Ovary (tissue), 9 donors: Measurements from ENCODE around the gene TMIE. TPM values are rescaled to one million over a fixed set of nuclear protein-coding genes. Genes with fewer than 3 reads are reported as not detected.

Experiments
- DNase-seq, 5 donors: peaks; one replicate each; pipeline ENCODE4 v3.0.0-alpha.2; 2019 to 2020
- H3K27ac ChIP-seq, 2 donors: fragments of 200-600 bp; one replicate each; pipeline versions ENCODE4 v1.5.1 to v1.8.0; 2019 to 2022
- H3K27me3 ChIP-seq: fragments of 200-600 bp; one replicate; pipeline ENCODE4 v1.8.0; 2022
- H3K36me3 ChIP-seq: fragments of 200-600 bp; sonication (generic); one replicate; pipeline ENCODE4 v1.5.1; 2019
- H3K4me1 ChIP-seq: one replicate; pipeline ENCODE4 v1.8.1; 2013; ENCODE audit warnings: mild to moderate bottlenecking, moderate library complexity; ENCODE audit not compliant: insufficient read depth
- H3K4me3 ChIP-seq: fragments of 200-600 bp; sonication (generic); one replicate; pipeline ENCODE4 v1.5.1; 2017
- H3K9me3 ChIP-seq, 2 donors: fragments of 200-600 bp in 1 of 2; sonication (generic) in 1 of 2; one replicate each; pipeline versions ENCODE4 v1.5.1 to v1.8.1; 2013 to 2019; ENCODE audit warnings: mild to moderate bottlenecking in 1 of 2, moderate library complexity in 1 of 2
- EP300 ChIP-seq: sonication (generic); formaldehyde crosslinking; IDR thresholded peaks from one replicate; pipeline ENCODE4 v1.6.1; 2017; ENCODE audit warnings: antibody characterized with exemption
- POLR2A ChIP-seq: fragments of 450-650 bp; IDR thresholded peaks from one replicate; pipeline ENCODE4 v1.6.1; 2017; ENCODE audit warnings: antibody characterized with exemption, mild to moderate bottlenecking, moderate library complexity
- WGBS, 3 donors: extraction: QIAGEN DNeasy Blood & Tissue Kit in 1 of 3; methylation state at CpG; one replicate each; pipeline versions ENCODE4 v1.1.5 to v1.1.7; 2013 to 2017; 5-methylcytosine and 5-hydroxymethylcytosine counted together
- intact Hi-C, 4 donors: fragments of 100-400 bp; cut with DNase I; formaldehyde crosslinking; loops; one replicate each; pipeline versions ENCODE4 v1.11.0 to v1.15.1; 2022 to 2023
- polyA plus RNA-seq, 2 donors: library from polyadenylated mRNA; stranded (reverse); fragments of 200-250 nt in 1 of 2; fragments of 350-450 nt in 1 of 2; fragmentation: Illumina TruSeq in 1 of 2; extraction: RNeasy Lipid Tissue Mini Kit (QIAGEN cat#74804) in 1 of 2; gene quantifications; one replicate each; pipeline ENCODE4 v1.2.3, GENCODE V29; 2013 to 2014
- total RNA-seq, 7 donors: library from RNA; depleted of rRNA in 2 of 7; stranded (reverse); fragments of >200 nt in 2 of 7; fragmentation: NEBNext Ultra II Directional in 3 of 7; extraction: Animal tissue kit (Norgen Biotek cat#: 25700) in 3 of 7; gene quantifications; one replicate each; pipeline versions ENCODE4 v1.1.0 to v1.2.4, GENCODE V29; 2016 to 2023
- TF ChIP-seq, protein P1 (sequence below), 3 donors: fragments of 450-650 bp in 2 of 3; fragments of 200-600 bp in 1 of 3; IDR thresholded peaks; one replicate each; pipeline versions ENCODE4 v1.5.1 to v1.8.0; 2016 to 2022; ENCODE audit warnings: antibody characterized with exemption in 3 of 3, mild to moderate bottlenecking in 1 of 3
- donor health status: DM: no; HTN: no; CAD: no; lungs with moderate emphysema.
- donor health status: DM: no; HTN: no; CAD: no.
- donor health status: Bipolar disorder and iron deficiency.
- donor health status: DM: yes; HTN: yes; CAD: no.
- donor health status: DM: no; HTN: no; CAD: no.
- donor health status: DM: yes; HTN: yes; CAD: no.

TMIE gene
- total and polyA plus RNA-seq, 9 donors, result 0.40 to 2.4 (median 1.0) TPM; not detected in 1

GRCh38 chr3:46716461-46717441, 15.6 kb downstream of the TMIE start:
- Histone ChIP-seq H3K36me3 (no peaks in the 10 kb centered on the region), H3K4me1 (no peaks in the 10 kb centered on the region), H3K9me3 (no peaks in the 10 kb centered on the region), H3K27ac (no peak overlapping the region), H3K27me3 (no peaks in the 10 kb centered on the region), H3K4me3 (no peak overlapping the region)
- DNase-seq, result no peak
- TF ChIP-seq, protein P1, sequence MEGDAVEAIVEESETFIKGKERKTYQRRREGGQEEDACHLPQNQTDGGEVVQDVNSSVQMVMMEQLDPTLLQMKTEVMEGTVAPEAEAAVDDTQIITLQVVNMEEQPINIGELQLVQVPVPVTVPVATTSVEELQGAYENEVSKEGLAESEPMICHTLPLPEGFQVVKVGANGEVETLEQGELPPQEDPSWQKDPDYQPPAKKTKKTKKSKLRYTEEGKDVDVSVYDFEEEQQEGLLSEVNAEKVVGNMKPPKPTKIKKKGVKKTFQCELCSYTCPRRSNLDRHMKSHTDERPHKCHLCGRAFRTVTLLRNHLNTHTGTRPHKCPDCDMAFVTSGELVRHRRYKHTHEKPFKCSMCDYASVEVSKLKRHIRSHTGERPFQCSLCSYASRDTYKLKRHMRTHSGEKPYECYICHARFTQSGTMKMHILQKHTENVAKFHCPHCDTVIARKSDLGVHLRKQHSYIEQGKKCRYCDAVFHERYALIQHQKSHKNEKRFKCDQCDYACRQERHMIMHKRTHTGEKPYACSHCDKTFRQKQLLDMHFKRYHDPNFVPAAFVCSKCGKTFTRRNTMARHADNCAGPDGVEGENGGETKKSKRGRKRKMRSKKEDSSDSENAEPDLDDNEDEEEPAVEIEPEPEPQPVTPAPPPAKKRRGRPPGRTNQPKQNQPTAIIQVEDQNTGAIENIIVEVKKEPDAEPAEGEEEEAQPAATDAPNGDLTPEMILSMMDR (IDR thresholded peaks at IDR 0.05), result no peak
- TF ChIP-seq EP300, result no peak
- no peak for TF ChIP-seq POLR2A
- intact Hi-C loops, result no loop called here
- WGBS, 3 donors, result 87 to 88% (median 87%) methylated on average over 19 of the region's 19 CpGs

- intact Hi-C loops, result no loop called here
- no peak for TF ChIP-seq EP300
- TF ChIP-seq POLR2A, result no peak
- TF ChIP-seq, protein P1 (IDR thresholded peaks at IDR 0.05), result no peak
- Histone ChIP-seq H3K9me3 (no peaks in the 10 kb centered on the region), H3K36me3 (no peaks in the 10 kb centered on the region), H3K27ac (no peak within 1 kb of the TSS), H3K4me3 (no peak within 1 kb of the TSS), H3K4me1 (no peaks in the 10 kb centered on the region), H3K27me3 (no peaks in the 10 kb centered on the region)
- 33 to 50% (median 36%) methylated on average over 50 to 61 of the region's 61 CpGs for WGBS, 3 donors
- DNase-seq, result peak in 2 of 5 donors; percentile 10 to 34
Observed at GRCh38 chr3:46717447-46718231, 16.4 kb downstream of the TMIE start, which contains the start of gene PRSS50. TSS of gene PRSS50 (minus strand) at chr3:46717869. CDS start at chr3:46717824, 45 bp downstream.

- H3K27me3 ChIP-seq, result no peaks in the 10 kb centered on the region
- TF ChIP-seq EP300, result no peak
- no peak for TF ChIP-seq POLR2A
- TF ChIP-seq, protein P1 (IDR thresholded peaks at IDR 0.05), result no peak
- H3K4me1 ChIP-seq, result no peaks in the 10 kb centered on the region
- intact Hi-C loops, result no loop called here
- 78 to 88% (median 87%) methylated on average over 2 of the region's 2 CpGs for WGBS, 3 donors
- H3K4me3 ChIP-seq, result no peak overlapping the region
- no peaks in the 10 kb centered on the region for H3K9me3 ChIP-seq
- H3K36me3 ChIP-seq, result no peaks in the 10 kb centered on the region
- no peak for DNase-seq
- no peak overlapping the region for H3K27ac ChIP-seq
Observed at GRCh38 chr3:46719044-46719565, 17.9 kb downstream of the TMIE start.

DNA sequence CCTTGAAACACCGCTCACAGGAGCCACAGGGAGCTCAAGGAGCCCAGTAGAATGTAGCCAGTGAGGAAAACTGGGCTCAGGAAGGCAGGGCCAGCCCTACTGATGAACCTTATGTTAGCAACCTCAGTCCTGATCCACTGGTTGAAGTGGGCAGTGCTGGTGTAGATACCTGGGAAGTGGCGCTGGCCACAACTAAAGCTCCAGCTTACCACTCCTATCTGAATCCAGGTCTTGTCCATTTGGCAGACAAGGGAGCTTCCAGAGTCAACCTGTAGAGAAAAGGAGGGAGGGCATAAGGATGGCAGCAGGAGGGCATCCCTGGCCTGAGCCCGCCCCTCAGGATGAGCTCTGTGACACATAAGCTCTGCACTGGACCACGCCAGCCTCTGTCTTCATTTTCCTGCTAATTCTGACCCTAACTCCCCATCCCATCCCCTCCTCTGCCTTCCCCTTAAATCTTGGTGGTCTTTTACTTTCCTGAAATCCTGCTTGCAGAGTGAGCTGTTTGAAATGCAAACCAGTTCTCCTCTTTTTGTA, 18.6 kb downstream of the TMIE start:
- no peaks in the 10 kb centered on the region for H3K4me1 ChIP-seq
- intact Hi-C loops, result no loop called here
- no peaks in the 10 kb centered on the region for H3K36me3 ChIP-seq
- no peak for DNase-seq
- H3K9me3 ChIP-seq, result no peaks in the 10 kb centered on the region
- no peak overlapping the region for H3K27ac ChIP-seq
- H3K4me3 ChIP-seq, result no peak overlapping the region
- TF ChIP-seq, protein P1 (IDR thresholded peaks at IDR 0.05), result no peak
- TF ChIP-seq POLR2A (no peak), EP300 (no peak)
- WGBS, 3 donors, result 70 to 85% (median 78%) methylated on average over 4 of the region's 4 CpGs
- no peaks in the 10 kb centered on the region for H3K27me3 ChIP-seq
